K562 (cell line): ENCODE measurements around the gene TTL.
"Not testable (repeated sequence)": the region's sequence is repeated elsewhere in the genome, so short reads cannot be mapped to it uniquely, and the experiment has no call there.

Experiments used
- CCAR2 ChIP-seq: fragments of 200-400 bp; formaldehyde crosslinking; IDR thresholded peaks from 2 replicates; pipeline ENCODE4 v1.6.1; 2017; ENCODE audit warnings: mild to moderate bottlenecking, low read depth, low read length
- EZH2 ChIP-seq: IDR thresholded peaks from 2 replicates; pipeline ENCODE4 v1.6.1; 2012; ENCODE audit warnings: low read depth, mild to moderate bottlenecking, inconsistent platforms, low read length, borderline replicate concordance
- FOXK1 ChIP-seq: sonication (generic); formaldehyde crosslinking; IDR thresholded peaks from 2 replicates; pipeline ENCODE4 v1.8.0; 2022; ENCODE audit warnings: missing genetic modification reagents, mild to moderate bottlenecking, borderline replicate concordance
- JUN ChIP-seq, 2 experiments: sonication (generic) in 1 of 2; formaldehyde crosslinking in 1 of 2; IDR thresholded peaks; 2 replicates each; pipeline versions ENCODE4 v1.6.1 to v1.8.0; 2012 to 2022; ENCODE audit warnings: borderline replicate concordance in 2 of 2, mild to moderate bottlenecking in 2 of 2, improper control_type of control experiment in 1 of 2, low read depth in 1 of 2, low read length in 1 of 2, missing genetic modification reagents in 1 of 2
- POLR2A ChIP-seq: fragments of 450-650 bp; conservative IDR thresholded peaks from 2 replicates; pipeline ENCODE4 v1.6.1; 2016
- POLR2AphosphoS5 ChIP-seq: IDR thresholded peaks from 2 replicates; pipeline ENCODE4 v1.6.1; 2011; ENCODE audit warnings: mild to moderate bottlenecking, low read depth, low read length, moderate library complexity; ENCODE audit not compliant: control insufficient read depth, insufficient read depth
- SP2 ChIP-seq: IDR thresholded peaks from 2 replicates; pipeline ENCODE4 v1.6.1; 2011; ENCODE audit warnings: mild to moderate bottlenecking, low read depth, low read length, moderate library complexity; ENCODE audit not compliant: poor library complexity, severe bottlenecking; ENCODE audit errors: extremely low read depth
- ZBTB49 ChIP-seq: sonication (generic); formaldehyde crosslinking; IDR thresholded peaks from 2 replicates; pipeline ENCODE4 v1.8.0; 2022; ENCODE audit warnings: missing genetic modification reagents, mild to moderate bottlenecking, borderline replicate concordance
- ZEB2 ChIP-seq: fragments of 450-650 bp; IDR thresholded peaks from 2 replicates; pipeline ENCODE4 v1.6.1; 2016
- TF ChIP-seq, protein P1 (sequence below), 3 experiments: IDR thresholded peaks in 2 of 3; conservative IDR thresholded peaks in 1 of 3; 2 replicates each; pipeline ENCODE4 v1.5.1; 2011 to 2012; ENCODE audit warnings: low read length in 3 of 3, mild to moderate bottlenecking in 3 of 3, control low read depth in 2 of 3, improper control_type of control experiment in 1 of 3, inconsistent platforms in 1 of 3, low read depth in 1 of 3, mixed read lengths in 1 of 3, moderate library complexity in 1 of 3; ENCODE audit not compliant: insufficient read depth in 2 of 3

DNA sequence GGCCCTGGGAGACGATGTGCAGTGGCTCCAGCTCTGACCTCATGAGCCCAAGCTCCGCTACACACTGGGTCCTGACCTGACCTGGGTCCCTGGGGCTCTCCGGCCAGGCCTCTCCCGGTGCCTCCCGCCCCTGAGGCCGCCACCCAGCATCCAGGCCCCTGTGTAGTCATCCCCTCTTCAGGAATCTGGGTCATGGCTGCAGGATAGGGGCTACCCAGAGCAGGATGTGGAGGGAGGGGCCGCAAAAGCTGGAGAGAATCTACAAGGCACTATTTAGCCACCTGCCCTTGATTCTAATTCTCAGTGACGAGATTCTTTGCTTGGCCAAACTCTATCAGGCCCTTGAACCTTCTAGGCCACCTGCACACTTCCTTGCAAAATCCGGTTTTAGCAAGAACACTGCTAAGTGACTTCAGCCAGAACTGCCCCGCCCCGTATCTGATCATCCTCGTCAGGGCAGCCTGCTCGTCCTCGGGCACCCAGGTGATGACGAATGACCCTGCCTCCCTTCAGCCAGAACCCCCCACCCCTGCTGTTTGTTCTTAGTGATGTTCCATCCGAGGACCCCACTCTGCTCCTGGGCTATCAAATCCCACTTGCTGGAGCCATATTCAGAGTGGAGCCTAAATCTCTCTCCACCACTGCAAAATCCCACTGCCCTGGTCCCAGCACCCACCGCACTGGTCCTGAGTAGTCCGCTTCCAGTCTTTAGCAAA is 46.1 kb upstream of the TTL start:
- TF ChIP-seq CCAR2; POLR2AphosphoS5; SP2; JUN (IDR thresholded peaks at IDR 0.05; ENCODE audit: borderline replicate concordance, low read depth, low read length); JUN (CRISPR knock-in tag; IDR thresholded peaks at IDR 0.05; ENCODE audit: borderline replicate concordance); ZEB2; FOXK1 (CRISPR knock-in tag); EZH2; ZBTB49 (CRISPR knock-in tag); POLR2A: not testable (repeated sequence)
- TF ChIP-seq, protein P1, sequence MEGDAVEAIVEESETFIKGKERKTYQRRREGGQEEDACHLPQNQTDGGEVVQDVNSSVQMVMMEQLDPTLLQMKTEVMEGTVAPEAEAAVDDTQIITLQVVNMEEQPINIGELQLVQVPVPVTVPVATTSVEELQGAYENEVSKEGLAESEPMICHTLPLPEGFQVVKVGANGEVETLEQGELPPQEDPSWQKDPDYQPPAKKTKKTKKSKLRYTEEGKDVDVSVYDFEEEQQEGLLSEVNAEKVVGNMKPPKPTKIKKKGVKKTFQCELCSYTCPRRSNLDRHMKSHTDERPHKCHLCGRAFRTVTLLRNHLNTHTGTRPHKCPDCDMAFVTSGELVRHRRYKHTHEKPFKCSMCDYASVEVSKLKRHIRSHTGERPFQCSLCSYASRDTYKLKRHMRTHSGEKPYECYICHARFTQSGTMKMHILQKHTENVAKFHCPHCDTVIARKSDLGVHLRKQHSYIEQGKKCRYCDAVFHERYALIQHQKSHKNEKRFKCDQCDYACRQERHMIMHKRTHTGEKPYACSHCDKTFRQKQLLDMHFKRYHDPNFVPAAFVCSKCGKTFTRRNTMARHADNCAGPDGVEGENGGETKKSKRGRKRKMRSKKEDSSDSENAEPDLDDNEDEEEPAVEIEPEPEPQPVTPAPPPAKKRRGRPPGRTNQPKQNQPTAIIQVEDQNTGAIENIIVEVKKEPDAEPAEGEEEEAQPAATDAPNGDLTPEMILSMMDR (IDR thresholded peaks at IDR 0.05 in 2 of 3, conservative IDR thresholded peaks at IDR 0.05 in 1 of 3; ENCODE audit: insufficient read depth in 2 of 3, low read depth in 1 of 3, low read length in 3 of 3): not testable (repeated sequence)
